Measurements from ENCODE around the gene CTNNA2.

CTNNA2 gene

DNA sequence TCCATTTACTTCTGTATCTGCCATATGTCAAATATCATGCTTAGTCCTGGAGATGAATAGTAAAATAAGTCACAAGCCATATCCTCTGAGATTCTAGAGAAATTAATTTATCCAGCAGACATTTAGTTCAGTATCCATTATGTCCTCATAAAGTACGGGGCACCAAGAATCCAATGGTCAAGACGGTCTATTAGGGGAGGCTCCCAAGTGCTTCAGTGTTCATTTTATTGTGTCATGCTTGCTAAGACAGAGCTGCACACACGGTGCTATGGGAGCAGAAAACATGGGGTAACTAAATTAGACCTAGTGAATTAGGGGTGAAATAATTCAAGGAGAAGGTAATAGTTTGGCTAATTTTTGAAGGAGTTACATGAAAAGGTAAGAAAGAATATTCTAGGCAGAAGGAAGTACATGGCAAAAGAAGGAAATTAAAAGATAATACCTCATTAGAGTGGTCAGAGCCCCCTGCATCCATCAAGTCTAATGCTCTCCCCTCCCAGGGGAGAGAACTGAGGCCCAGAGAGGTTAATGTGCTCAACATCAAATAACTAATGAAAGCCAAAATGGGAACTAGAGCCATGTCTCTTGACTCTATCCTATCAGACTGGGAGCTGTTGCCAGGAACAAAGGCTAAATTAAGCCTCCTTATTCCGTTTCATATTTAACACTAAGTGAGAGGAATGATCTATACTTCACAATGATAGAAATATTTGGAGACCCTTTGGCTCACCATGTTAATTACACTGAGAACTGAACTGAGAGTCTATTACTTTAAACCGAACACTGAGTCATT lies 433.0 kb downstream of the CTNNA2 start:
- no peak overlapping the region for H3K4me3 ChIP-seq (ENCODE audit: low read length)
- DNase-seq (ENCODE audit: low read depth, low spot score): no peak

DNA sequence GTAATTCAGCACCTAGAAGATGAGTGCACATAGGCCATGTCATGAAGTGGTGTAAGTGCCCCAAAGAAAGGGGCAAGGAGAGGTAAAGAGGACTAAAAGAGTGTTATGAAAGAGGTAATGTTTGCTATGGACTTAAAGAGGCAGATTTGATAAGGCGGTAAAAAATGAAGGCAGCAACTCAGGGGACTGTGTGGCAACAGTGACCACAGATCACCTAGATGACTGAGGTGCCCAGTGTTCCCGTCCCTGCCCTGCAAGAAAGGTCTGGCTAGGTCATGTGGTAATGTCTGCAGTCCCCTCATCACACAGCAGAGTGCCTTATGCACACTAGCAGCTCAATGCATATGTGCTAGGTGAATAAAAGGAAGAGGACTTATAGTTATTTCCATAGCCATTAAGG lies 434.9 kb downstream of the CTNNA2 start:
- H3K4me3 ChIP-seq (ENCODE audit: low read length): no peak overlapping the region
- DNase-seq (ENCODE audit: low read depth, low spot score): no peak

DNA sequence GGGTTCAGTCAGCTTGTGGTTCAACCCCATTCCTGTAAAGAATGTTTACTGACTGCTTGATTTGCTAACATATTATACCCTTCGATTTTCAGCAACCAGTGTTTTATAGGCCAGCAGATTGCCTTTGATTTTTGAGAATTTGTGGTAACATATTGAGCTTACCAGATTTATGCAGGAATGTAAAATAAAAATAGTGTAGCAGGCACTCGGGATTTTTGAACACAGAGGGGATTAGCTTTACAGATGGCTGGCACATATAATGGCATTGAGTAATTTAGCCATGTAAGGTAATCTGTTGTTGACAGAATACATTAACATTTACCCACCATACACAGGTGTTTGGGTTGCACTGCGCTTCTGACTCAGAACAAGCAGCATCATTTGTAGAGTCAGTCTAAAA lies 437.7 kb downstream of the CTNNA2 start:
- no peak for DNase-seq (ENCODE audit: low read depth, low spot score)
- no peak overlapping the region for H3K4me3 ChIP-seq (ENCODE audit: low read length)

DNA sequence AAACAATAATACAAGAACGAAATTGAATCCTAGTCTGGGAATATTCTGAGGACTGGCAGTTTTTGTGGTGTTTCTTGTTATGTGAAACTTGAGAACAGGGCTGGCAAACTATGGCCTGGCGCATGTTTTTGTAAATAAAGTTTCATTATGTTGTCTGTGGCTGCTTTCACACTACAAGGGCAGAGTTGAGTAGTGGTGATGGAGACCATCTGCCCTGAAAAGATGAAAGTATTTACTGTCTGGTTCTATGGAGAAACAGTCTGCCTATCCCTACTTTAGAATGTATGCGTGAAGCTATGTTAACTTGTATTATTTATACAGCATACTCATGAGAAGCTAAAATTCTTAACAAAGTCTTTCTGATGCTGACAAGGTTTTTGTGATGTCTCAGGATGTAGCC lies 439.8 kb downstream of the CTNNA2 start:
- no peak for DNase-seq (ENCODE audit: low read depth, low spot score)
- H3K4me3 ChIP-seq (ENCODE audit: low read length): no peak overlapping the region

DNA sequence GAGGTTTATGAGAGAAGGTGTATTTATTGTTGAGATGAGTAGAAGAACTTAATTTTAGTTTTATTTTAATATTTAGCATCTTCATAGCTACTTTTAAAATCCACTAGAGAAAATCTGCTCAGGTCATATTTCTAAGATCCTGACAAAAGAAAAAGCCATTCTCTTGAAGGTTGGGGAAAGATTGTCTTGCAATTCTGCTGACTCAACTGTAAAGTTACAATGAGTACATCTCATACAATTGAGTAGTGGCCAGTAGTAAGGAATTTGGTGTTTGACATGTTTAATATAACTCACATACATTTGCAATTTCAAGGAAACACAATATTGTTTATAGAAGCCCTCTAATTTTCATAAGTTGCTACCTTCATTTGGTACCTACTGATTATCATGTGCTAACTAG lies 447.2 kb downstream of the CTNNA2 start:
- no peak overlapping the region for H3K4me3 ChIP-seq (ENCODE audit: low read length)
- no peak for DNase-seq (ENCODE audit: low read depth, low spot score)

DNA sequence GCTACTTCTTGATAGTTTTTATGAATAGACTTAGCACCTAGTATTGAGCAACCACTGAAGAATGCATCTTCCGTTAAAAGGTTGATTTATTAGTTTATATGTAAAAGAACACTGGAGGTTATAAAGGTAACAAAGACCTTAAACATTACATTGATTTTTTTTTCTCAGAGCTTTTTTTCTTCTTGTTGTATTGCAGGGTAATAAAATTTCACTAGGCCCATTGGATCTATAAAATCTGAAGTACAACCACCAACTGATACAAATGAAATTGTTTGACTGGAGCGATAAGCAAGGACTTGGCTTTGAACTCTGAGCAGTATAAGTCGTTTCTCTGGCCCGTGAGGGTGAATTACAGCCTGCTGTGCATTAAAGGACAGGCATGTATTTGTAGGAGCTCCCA lies 447.7 kb downstream of the CTNNA2 start:
- no peak overlapping the region for H3K4me3 ChIP-seq (ENCODE audit: low read length)
- DNase-seq (ENCODE audit: low read depth, low spot score): no peak

DNA sequence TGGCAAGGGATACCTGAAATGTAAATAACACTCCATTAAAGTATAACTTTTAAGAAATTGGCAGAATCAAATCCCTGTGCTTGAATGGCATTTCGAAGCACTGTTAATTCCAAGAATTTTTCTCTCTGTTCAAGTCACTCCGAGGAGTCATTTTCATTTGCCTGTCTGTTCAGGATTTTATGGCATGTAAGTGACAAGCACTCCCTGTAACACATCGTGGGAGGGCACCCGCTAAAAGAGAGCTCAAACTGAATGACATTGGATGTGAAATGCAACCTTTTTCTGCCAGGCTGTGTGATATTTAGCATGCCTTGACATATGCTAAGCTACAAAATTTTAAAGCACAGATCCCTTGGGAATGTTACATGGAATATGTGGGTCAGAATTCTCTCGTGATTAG lies 452.1 kb downstream of the CTNNA2 start:
- H3K4me3 ChIP-seq (ENCODE audit: low read length): no peak overlapping the region
- DNase-seq (ENCODE audit: low read depth, low spot score): no peak

DNA sequence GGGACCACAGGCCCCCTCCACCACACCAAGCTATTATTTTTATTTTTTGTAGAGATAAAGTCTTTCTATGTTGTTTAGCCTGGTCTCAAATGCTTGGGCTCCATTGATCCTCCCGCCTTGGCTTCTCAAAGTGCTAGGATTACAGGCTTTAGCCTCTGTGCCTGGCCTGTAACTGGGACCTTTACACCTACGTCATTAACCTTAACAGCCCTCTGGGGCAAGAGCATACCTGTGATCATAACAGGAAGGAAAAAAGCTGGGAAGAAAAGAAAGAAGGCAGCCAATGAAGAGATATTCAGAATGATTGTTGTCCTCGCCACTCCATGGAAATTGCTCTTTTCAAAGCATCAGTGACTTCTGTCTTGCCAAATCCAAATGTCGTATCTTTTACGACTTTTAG lies 453.5 kb downstream of the CTNNA2 start:
- DNase-seq (ENCODE audit: low read depth, low spot score): no peak
- H3K4me3 ChIP-seq (ENCODE audit: low read length): no peak overlapping the region

DNA sequence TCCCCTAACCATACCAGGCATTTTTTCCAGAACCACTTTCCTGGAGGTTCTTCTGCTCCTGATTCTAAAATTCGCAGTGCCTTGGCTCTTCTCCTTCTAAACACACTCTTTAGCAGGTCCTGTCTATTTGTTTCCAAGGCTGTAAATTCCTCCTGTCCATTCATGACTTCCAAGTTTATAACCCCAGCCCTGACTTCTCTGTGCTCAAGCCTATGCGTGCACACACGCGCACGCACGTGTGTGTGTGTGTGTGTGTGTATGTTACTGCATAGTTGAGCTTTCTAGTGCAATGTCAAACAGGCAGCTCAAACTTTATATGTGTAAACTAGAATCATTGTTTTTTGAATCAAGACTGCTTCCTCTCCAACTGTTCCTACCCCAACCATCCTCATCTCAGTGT lies 454.0 kb downstream of the CTNNA2 start:
- H3K4me3 ChIP-seq (ENCODE audit: low read length): no peak overlapping the region
- no peak for DNase-seq (ENCODE audit: low read depth, low spot score)

DNA sequence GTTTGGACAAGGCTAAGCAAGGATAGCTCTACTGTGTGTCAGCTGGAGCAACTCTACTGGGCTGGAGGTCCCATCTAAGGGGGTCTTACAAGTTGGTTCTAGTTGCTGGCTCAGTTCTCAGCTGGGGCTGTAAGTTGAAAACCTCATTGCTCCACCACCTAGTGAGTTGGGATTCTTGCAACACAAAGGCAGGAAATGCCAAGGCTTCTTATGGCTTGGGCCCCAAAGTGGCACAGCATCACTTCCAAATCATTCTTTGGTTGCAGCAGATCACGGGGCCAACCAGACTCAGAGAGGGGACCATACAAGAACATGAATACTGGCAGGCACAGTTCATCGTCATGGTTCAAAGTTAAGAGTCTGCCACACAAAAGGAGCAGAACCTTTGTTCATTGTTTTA lies 459.0 kb downstream of the CTNNA2 start:
- DNase-seq (ENCODE audit: low read depth, low spot score): no peak
- H3K4me3 ChIP-seq (ENCODE audit: low read length): no peak overlapping the region

DNA sequence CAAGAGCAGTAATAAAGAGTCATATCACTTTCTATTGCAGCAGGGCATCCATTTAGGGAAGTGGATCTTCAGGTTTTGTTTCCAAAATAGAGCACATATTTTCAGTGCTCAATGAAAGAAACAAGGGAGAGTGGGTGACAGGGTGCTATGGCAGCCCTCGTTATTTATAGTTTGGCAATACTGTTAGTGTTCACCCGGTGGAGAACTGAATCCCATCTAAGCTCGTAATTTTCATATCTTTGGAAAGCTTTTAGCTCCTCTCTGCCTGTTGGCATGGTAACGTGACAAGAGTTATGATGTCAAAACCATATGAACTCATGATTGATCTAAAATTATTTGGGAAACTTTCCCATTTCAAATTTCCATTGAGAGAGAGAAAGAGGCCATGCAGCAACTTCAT lies 459.8 kb downstream of the CTNNA2 start:
- no peak overlapping the region for H3K4me3 ChIP-seq (ENCODE audit: low read length)
- no peak for DNase-seq (ENCODE audit: low read depth, low spot score)

DNA sequence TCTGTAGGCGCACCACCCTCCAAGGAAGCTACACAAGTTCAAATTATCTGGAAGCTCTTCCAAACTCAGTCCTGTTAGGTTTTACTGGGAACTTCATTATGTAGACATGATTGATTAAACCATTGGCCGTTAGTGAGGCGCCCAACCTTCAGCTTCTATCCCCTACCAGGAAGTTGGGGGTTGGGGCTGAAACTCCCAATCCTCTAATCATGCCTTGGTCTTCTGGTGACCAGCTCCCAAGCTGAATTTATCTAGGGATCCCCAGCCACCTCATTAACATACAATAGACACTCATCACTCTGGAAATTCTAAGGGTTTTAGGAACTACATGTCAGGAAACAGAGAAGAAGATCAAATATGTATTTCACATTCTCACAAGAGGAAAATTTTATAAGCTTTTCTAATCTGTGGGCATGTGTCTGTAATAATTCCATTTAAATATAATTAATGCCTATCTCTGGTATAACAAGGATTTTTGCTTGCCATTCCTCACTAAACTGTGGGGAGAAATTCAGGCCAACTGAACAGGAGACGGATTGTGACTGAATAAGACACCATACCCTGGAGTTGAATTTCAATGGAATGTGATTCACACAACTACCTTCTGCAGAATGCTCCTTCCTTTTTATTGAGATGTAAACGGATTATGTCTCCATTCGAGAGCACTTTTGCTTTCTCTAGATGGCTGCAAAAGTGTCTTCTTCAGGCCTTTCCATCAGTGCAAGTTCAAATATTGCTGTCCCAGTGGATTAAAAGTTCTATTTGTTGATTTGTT lies 463.1 kb downstream of the CTNNA2 start:
- DNase-seq (ENCODE audit: low read depth, low spot score): no peak
- H3K4me3 ChIP-seq (ENCODE audit: low read length): no peak overlapping the region

DNA sequence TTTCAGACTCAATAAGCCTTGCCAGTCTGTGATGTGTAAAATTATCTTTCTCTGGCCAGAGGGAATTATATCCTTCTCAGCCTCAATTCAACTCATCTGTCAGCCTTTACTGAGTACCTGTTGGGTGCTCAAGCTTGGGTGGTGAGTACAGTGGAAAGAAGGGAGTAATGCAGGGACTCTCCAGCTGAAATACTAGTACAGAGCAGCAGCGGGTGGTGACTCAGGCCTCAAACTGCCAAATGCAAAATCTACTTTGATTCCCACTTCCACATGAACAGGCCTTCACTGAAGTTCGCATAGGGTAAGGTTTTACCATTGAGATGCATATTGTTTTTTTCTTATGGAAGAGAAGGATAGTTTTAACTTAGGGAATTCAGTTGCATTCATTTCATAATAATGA lies 464.9 kb downstream of the CTNNA2 start:
- H3K4me3 ChIP-seq (ENCODE audit: low read length): no peak overlapping the region
- DNase-seq (ENCODE audit: low read depth, low spot score): no peak

DNA sequence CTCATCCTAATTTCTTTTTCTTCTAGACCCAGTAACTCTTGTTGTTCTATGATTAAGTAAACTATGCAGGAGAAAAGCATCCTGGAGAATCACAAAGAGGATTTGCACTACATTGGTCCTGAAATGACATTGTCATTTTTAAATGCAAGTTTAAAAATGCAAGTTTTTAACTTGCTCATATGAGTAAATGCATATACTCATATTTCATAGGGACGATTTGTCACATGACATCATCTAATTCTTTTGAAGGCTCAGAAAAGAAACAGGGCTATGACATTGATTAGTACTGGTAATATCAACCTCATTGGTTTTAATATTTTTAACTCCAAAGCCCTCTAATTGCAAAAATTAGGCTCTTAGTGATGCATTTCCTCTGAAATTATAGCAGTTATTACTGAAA lies 467.3 kb downstream of the CTNNA2 start:
- no peak for DNase-seq (ENCODE audit: low read depth, low spot score)
- H3K4me3 ChIP-seq (ENCODE audit: low read length): no peak overlapping the region

DNA sequence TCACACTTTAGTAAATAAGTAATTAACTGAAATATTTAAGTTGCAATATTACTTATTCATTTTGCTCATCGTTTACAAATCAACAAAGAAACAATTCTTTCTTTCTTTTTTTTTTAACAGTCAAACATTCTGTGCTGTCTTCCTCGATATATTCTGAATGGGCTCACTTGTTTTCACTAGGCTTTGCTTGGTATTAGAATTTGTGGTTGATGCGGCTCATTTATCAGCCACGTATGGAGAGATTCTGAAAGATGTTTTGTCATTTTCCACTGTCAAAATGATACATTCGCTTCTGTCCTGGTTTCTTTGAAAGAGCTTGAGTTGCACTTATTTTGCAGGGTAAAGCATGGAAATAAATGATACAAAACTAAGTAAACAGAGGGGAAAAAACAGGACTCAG lies 468.0 kb downstream of the CTNNA2 start:
- H3K4me3 ChIP-seq (ENCODE audit: low read length): no peak overlapping the region
- no peak for DNase-seq (ENCODE audit: low read depth, low spot score)

DNA sequence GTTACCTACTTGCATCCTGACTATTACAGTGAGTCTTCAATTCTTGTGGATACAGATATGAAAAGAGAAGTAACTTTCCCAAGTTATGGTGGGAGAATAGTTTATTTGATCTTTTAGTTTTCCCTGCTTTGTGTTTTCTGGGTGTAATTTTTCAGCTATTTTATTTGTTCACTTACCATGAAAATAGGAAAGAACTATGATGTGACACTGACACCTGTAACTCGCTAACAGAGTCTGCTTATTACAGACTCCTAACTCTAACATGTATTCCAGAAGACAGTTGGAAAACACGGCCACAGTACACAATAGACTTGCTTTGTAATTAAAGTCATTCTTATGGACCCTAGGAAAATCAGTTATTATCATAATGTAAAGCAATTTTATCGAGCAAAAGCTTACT lies 468.5 kb downstream of the CTNNA2 start:
- H3K4me3 ChIP-seq (ENCODE audit: low read length): no peak overlapping the region
- no peak for DNase-seq (ENCODE audit: low read depth, low spot score)

DNA sequence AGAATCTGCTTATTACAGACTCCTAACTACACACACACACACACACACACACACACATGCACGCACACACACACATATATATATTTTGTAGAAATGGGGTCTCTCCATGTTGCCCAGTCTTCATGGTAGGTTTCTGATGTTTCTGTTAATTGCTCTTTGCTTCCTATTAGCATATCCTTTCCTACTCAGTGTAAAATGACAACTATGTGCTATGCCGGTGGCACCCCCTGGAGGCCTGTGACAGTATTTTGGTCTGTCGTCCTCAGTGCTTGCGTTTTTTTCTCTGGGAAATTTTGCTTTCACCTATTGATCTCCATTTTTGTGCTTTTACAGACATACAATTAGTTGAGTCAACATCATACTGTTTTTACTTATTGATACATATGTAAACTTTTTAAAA lies 469.6 kb downstream of the CTNNA2 start:
- no peak overlapping the region for H3K4me3 ChIP-seq (ENCODE audit: low read length)
- peak; percentile 41 for DNase-seq (ENCODE audit: low read depth, low spot score)

DNA sequence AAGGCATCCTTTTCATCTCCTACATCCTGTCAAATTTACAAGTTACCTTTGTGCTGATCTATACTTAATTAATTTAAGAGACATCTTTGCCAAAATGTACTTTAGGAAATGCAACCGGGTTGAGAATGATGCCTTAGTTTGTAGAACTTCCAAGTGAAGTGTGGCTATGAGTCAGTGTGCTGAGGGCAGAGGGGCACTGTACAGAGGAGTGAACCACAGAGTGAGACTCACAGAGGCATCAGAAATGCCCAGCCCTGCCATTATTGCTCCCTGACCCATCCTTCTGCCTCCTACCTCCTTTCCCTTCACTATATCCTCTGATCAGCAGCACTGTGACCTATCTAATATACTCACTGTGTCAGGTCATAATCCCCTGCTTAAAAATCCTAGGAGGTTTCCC lies 471.6 kb downstream of the CTNNA2 start:
- DNase-seq (ENCODE audit: low read depth, low spot score): no peak
- no peak overlapping the region for H3K4me3 ChIP-seq (ENCODE audit: low read length)

DNA sequence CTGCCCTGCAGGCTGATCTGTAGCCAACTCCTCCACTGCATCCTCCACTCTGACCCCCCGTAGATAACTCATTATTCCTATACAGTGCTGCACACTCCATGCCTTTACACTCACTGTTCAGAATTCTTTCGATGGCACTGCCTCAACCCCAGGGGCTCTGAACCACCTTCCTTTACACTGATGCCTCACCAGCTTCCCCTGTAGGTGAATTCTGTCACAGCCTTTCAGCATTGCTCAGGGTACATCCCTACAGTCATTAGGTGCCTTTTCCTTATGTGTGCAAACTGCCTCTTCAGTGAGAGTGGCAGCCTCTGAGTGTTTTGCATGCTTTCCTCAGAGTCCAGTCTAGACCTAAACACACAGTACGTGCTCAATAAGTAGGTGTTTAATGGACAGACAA lies 472.3 kb downstream of the CTNNA2 start:
- no peak overlapping the region for H3K4me3 ChIP-seq (ENCODE audit: low read length)

DNA sequence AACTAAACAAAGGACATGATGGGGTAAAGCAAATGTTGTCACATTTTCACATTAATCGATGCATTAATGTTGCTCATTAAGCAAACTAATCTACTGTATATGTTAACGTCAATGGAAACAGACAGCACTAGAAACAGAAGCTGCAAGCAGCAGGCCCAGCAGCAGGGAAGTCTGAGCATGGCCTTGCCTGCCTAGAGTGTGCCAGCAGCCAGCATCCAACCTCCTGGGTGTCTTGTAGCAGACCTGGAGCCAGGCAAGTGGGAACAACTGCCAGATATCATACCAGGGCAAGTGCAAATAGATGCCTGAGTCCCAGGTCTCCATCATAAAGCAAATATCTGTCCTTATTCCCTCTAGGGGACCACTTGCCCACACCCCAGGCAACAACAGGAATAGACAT lies 472.7 kb downstream of the CTNNA2 start:
- no peak for DNase-seq (ENCODE audit: low read depth, low spot score)

More for the DNA sequence above, 472.3 kb downstream of the CTNNA2 start:
- DNase-seq (ENCODE audit: low read depth, low spot score): no peak

DNA sequence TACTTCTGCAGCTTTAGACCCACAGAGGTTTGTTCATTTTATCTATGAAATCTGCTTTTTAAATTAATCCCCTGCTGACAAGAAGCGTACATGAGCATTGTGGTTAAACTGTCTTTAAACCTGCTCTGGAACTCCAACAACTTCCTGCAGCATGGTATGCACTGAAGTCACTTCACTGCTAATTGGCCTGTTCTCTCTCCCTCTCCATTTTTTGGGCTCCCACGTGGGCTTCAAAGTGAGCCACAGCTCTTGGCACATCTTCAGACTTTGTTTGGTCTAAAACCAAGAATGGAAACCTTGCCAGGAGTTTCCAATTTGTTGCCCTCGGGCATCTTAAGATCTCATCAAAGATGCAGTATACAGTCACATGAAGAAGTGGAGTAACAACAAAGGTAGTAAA lies 480.3 kb downstream of the CTNNA2 start:
- peak overlapping the region; percentile 21 for H3K4me3 ChIP-seq (ENCODE audit: low read length)
- peak; percentile 99 for DNase-seq (ENCODE audit: low read depth, low spot score)

More for the DNA sequence above, 472.7 kb downstream of the CTNNA2 start:
- no peak overlapping the region for H3K4me3 ChIP-seq (ENCODE audit: low read length)

All from Jurkat, Clone E6-1 (cell line).